ENCODE data around the gene PRDX3.
A peak's percentile ranks its signal among the peaks of the same experiment; 100 is the strongest.

The PRDX3 gene

GRCh38 chr10:119205894-119206602 lies 27.4 kb upstream of the PRDX3 start:
- Histone ChIP-seq H3K27me3 (replicated peaks; ENCODE audit: control insufficient read depth, insufficient read depth, low read length) (no peaks in the 10 kb centered on the region), H3K4me3 (replicated peaks; ENCODE audit: low read depth, low read length) (peak overlapping the region; percentile 81), H3K36me3 (ENCODE audit: control insufficient read depth, insufficient read depth, low read length) (no peaks in the 10 kb centered on the region; the same call in 1 of the 2 replicates)
- DNase-seq (ENCODE audit: extremely low read depth, insufficient read length): no peak
- no peak for TF ChIP-seq CTCF (IDR thresholded peaks at IDR 0.05; ENCODE audit: insufficient read depth, low read length, poor library complexity, severe bottlenecking)

GRCh38 chr10:119203006-119203405 lies 24.4 kb upstream of the PRDX3 start:
- TF ChIP-seq CTCF (IDR thresholded peaks at IDR 0.05; ENCODE audit: insufficient read depth, low read length, poor library complexity, severe bottlenecking): no peak
- Histone ChIP-seq H3K4me3 (replicated peaks; ENCODE audit: low read depth, low read length) (no peak overlapping the region), H3K27me3 (replicated peaks; ENCODE audit: control insufficient read depth, insufficient read depth, low read length) (no peaks in the 10 kb centered on the region), H3K36me3 (ENCODE audit: control insufficient read depth, insufficient read depth, low read length) (no peaks in the 10 kb centered on the region)
- DNase-seq (ENCODE audit: extremely low read depth, insufficient read length): no peak

GRCh38 chr10:119201233-119201632 lies 22.6 kb upstream of the PRDX3 start:
- no peak for TF ChIP-seq CTCF (IDR thresholded peaks at IDR 0.05; ENCODE audit: insufficient read depth, low read length, poor library complexity, severe bottlenecking)
- H3K4me3 ChIP-seq (replicated peaks; ENCODE audit: low read depth, low read length): no peak overlapping the region
- no peaks in the 10 kb centered on the region for H3K36me3 ChIP-seq (ENCODE audit: control insufficient read depth, insufficient read depth, low read length)
- no peaks in the 10 kb centered on the region for H3K27me3 ChIP-seq (replicated peaks; ENCODE audit: control insufficient read depth, insufficient read depth, low read length)
- no peak for DNase-seq (ENCODE audit: extremely low read depth, insufficient read length)

GRCh38 chr10:119199231-119199992 lies 20.8 kb upstream of the PRDX3 start:
- no peak for DNase-seq (ENCODE audit: extremely low read depth, insufficient read length)
- H3K36me3 ChIP-seq (ENCODE audit: control insufficient read depth, insufficient read depth, low read length): no peaks in the 10 kb centered on the region
- no peak overlapping the region for H3K4me3 ChIP-seq (replicated peaks; ENCODE audit: low read depth, low read length)
- H3K27me3 ChIP-seq (replicated peaks; ENCODE audit: control insufficient read depth, insufficient read depth, low read length): no peaks in the 10 kb centered on the region
- peak; percentile 68 for TF ChIP-seq CTCF (IDR thresholded peaks at IDR 0.05; ENCODE audit: insufficient read depth, low read length, poor library complexity, severe bottlenecking)

- no peak for DNase-seq (ENCODE audit: extremely low read depth, insufficient read length)
- peak; percentile 73 for TF ChIP-seq CTCF (IDR thresholded peaks at IDR 0.05; ENCODE audit: insufficient read depth, low read length, poor library complexity, severe bottlenecking)
- Histone ChIP-seq H3K36me3 (ENCODE audit: control insufficient read depth, insufficient read depth, low read length) (no peaks in the 10 kb centered on the region), H3K27me3 (replicated peaks; ENCODE audit: control insufficient read depth, insufficient read depth, low read length) (no peaks in the 10 kb centered on the region), H3K4me3 (replicated peaks; ENCODE audit: low read depth, low read length) (no peak overlapping the region)
These were observed 19.8 kb upstream of the PRDX3 start for GRCh38 chr10:119198438-119198837.

All from GM06990 (cell line).